Activated B cell treated with CpG ODN at 0.5 μM for 24 hours (primary cell): ENCODE data around the gene NUP153. TPM values are rescaled to one million over a fixed set of nuclear protein-coding genes. Genes with fewer than 3 reads are reported as not detected.
"Not testable (repeated sequence)": the region's sequence is repeated elsewhere in the genome, so short reads cannot be mapped to it uniquely, and the experiment has no call there.

Experiments used
- ATAC-seq: fragments of 200-7000 bp; cut with Tn5 transposase; one replicate; pipeline ENCODE4 v1.10.0; 2021; ENCODE audit warnings: low read depth, mild to moderate bottlenecking, moderate library complexity
- CTCF ChIA-PET: fragments of 350-600 bp; sonication (Branson Sonifier 250); formaldehyde crosslinking; loops from one replicate; lab custom pipeline; 2021; ENCODE audit warnings: antibody characterized with exemption; lab: Charles Lee
- POLR2A ChIA-PET: fragments of 350-600 bp; sonication (Branson Sonifier 250); formaldehyde crosslinking; loops from one replicate; lab custom pipeline; 2021; ENCODE audit warnings: antibody characterized with exemption; lab: Charles Lee
- DNase-seq: peaks from one replicate; pipeline ENCODE4 v3.0.0; 2022
- H3K27ac Mint-ChIP-seq: one replicate; pipeline ENCODE4 v1.8.0; 2020; ENCODE audit warnings: mixed read lengths
- H3K27me3 Mint-ChIP-seq: one replicate; pipeline ENCODE4 v1.8.0; 2021; ENCODE audit warnings: mixed read lengths
- H3K36me3 Mint-ChIP-seq: one replicate; pipeline ENCODE4 v1.8.0; 2021; ENCODE audit warnings: low read depth, mixed read lengths
- H3K4me1 Mint-ChIP-seq: one replicate; pipeline ENCODE4 v1.8.0; 2021; ENCODE audit warnings: mixed read lengths
- H3K4me3 Mint-ChIP-seq: one replicate; pipeline ENCODE4 v1.8.0; 2020; ENCODE audit warnings: mild to moderate bottlenecking, mixed read lengths
- H3K9me3 Mint-ChIP-seq: one replicate; pipeline ENCODE4 v1.8.0; 2020; ENCODE audit warnings: mixed read lengths
- CTCF ChIP-seq: fragments of 200-600 bp; IDR thresholded peaks from one replicate; pipeline ENCODE4 v1.8.0; 2022; ENCODE audit warnings: antibody characterized with exemption, mild to moderate bottlenecking
- intact Hi-C: fragments of 100-400 bp; cut with micrococcal nuclease; formaldehyde crosslinking; loops from one replicate; pipeline ENCODE4 v1.15.1; 2024
- total RNA-seq: library from RNA; stranded (reverse); gene quantifications from 2 replicates; pipeline ENCODE4 v1.2.3, GENCODE V29; 2022

The NUP153 gene
- total RNA-seq, 1 donor from 2014 or later: 63.8 TPM

GRCh38 chr6:17584241-17584803 lies 122.4 kb downstream of the NUP153 start:
- Mint-ChIP-seq H3K4me1 (peaks cover 3% of the 10 kb centered on the region), H3K4me3 (no peak overlapping the region), H3K27ac (peak overlapping the region; percentile 19), H3K9me3 (peaks cover 4% of the 10 kb centered on the region), H3K36me3 (no peaks in the 10 kb centered on the region), H3K27me3 (peaks cover 2% of the 10 kb centered on the region)
- ATAC-seq (peak; percentile 52), DNase-seq (no peak)
- ChIA-PET POLR2A (no interaction called here), CTCF (interaction anchor here (0.8 to 2.7 kb wide), 7 partner anchors 9 to 428 kb away, joined by 3 to 18 read pairs (median 4); partner anchors contain the start of gene FAM8A1)
- intact Hi-C loops: loop anchor here (1.0 kb wide), 4 partner anchors 220 to 538 kb away; partner anchors contain the start of gene NHLRC1
- TF ChIP-seq CTCF: peak; percentile 83

GRCh38 chr6:17583811-17584210 lies 122.9 kb downstream of the NUP153 start:
- Mint-ChIP-seq H3K4me1 (peaks cover 3% of the 10 kb centered on the region), H3K27ac (peak overlapping the region; percentile 19), H3K4me3 (no peak overlapping the region), H3K36me3 (no peaks in the 10 kb centered on the region), H3K27me3 (peaks cover 2% of the 10 kb centered on the region), H3K9me3 (peaks cover 4% of the 10 kb centered on the region)
- POLR2A ChIA-PET: no interaction called here
- intact Hi-C loops: loop anchor here (1.0 kb wide), 4 partner anchors 220 to 538 kb away; partner anchors contain the start of gene NHLRC1
- no peak for DNase-seq
- TF ChIP-seq CTCF: no peak
- no peak for ATAC-seq
- CTCF ChIA-PET: interaction anchor here (0.8 to 2.7 kb wide), 7 partner anchors 8 to 427 kb away, joined by 3 to 18 read pairs (median 4); partner anchors contain the start of gene FAM8A1

GRCh38 chr6:17581282-17581681 lies 125.4 kb downstream of the NUP153 start:
- H3K27me3 Mint-ChIP-seq, H3K4me1 Mint-ChIP-seq, POLR2A ChIA-PET, DNase-seq, intact Hi-C loops, H3K27ac Mint-ChIP-seq, ATAC-seq, H3K36me3 Mint-ChIP-seq: not testable (repeated sequence)
- Mint-ChIP-seq H3K9me3 (peaks cover 15% of the 10 kb centered on the region), H3K4me3 (peak overlapping the region; percentile 50)
- CTCF ChIA-PET: interaction anchor here (0.8 to 1.0 kb wide), 2 partner anchors 20 to 223 kb away, joined by 4 read pairs; no protein-coding TSS in a partner anchor

DNA sequence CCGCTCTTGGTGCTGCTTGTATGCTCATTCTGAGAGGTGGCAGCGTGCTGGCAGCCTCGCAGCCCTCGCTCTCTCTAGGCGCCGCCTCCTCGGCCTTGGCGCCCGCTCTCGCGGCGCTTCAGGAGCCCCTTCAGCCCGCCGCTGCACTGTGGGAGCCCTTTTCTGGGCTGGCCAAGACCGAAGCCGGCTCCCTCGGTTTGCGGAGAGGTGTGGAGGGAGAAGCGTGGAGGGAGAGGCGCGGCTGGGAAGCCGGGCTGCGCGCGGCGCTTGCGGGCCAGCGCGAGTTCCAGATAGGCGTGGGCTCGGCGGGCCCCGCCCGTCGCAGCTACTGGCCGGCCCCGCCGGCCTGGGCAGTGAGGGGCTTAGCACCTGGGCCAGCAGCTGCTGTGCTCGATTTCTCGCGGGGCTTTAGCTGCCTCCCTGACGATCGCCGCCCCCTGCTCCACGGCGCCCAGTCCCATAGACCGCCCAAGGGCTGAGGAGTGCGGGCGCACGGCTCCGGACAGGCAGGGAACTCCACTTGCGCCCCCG lies 126.1 kb downstream of the NUP153 start:
- peak; percentile 22 for DNase-seq
- H3K36me3 Mint-ChIP-seq: no peaks in the 10 kb centered on the region
- H3K4me3 Mint-ChIP-seq: peak overlapping the region; percentile 55

GRCh38 chr6:17577059-17577458 lies 129.7 kb downstream of the NUP153 start:
- POLR2A ChIA-PET: no interaction called here
- H3K36me3 Mint-ChIP-seq: no peaks in the 10 kb centered on the region
- ATAC-seq: no peak
- H3K9me3 Mint-ChIP-seq: peaks cover 15% of the 10 kb centered on the region
- H3K4me1 Mint-ChIP-seq: peaks cover 2% of the 10 kb centered on the region
- intact Hi-C loops: no loop called here
- no peak for TF ChIP-seq CTCF
- DNase-seq: no peak
- peaks cover 17% of the 10 kb centered on the region for H3K27me3 Mint-ChIP-seq
- CTCF ChIA-PET: no interaction called here
- H3K27ac Mint-ChIP-seq: no peak overlapping the region
- no peak overlapping the region for H3K4me3 Mint-ChIP-seq

More for the DNA sequence above, 126.1 kb downstream of the NUP153 start:
- intact Hi-C loops: no loop called here
- H3K9me3 Mint-ChIP-seq: peaks cover 15% of the 10 kb centered on the region
- ChIA-PET CTCF (interaction anchor here (1.0 kb wide), 1 partner anchor 20 kb away, joined by 4 read pairs; no protein-coding TSS in a partner anchor), POLR2A (no interaction called here)
- peaks cover 3% of the 10 kb centered on the region for H3K4me1 Mint-ChIP-seq
- no peak for TF ChIP-seq CTCF
- peak; percentile 74 for ATAC-seq
- peaks cover 7% of the 10 kb centered on the region for H3K27me3 Mint-ChIP-seq
- H3K27ac Mint-ChIP-seq: no peak overlapping the region
